ENCODE data around the gene MESP1. TPM values are rescaled to one million over a fixed set of nuclear protein-coding genes. Genes with fewer than 3 reads are reported as not detected.

MESP1 gene
- polyA plus RNA-seq, 1 donor from 2014 or later: 4.8 TPM

- H3F3A ChIP-seq (ENCODE audit: insufficient read depth, low read length, poor library complexity, severe bottlenecking): no peaks in the 10 kb centered on the region
- no peaks in the 10 kb centered on the region for H4K20me1 ChIP-seq (ENCODE audit: insufficient read depth)
- no peaks in the 10 kb centered on the region for H3K79me2 ChIP-seq (replicated peaks; ENCODE audit: insufficient read depth, low read length)
- no peak overlapping the region for H2AFZ ChIP-seq (ENCODE audit: low read depth, low read length)
- H3K9me2 ChIP-seq (ENCODE audit: insufficient read depth, low read length): no peaks in the 10 kb centered on the region
- H3K9ac ChIP-seq (ENCODE audit: low read length): no peak overlapping the region
- no peaks in the 10 kb centered on the region for H3K9me3 ChIP-seq (ENCODE audit: low read length)
- peaks cover 15% of the 10 kb centered on the region for H3K27me3 ChIP-seq (ENCODE audit: insufficient read depth, low read depth, low read length)
- H3K4me3 ChIP-seq (ENCODE audit: low read length): no peak overlapping the region
- TF ChIP-seq POLR2AphosphoS5 (IDR thresholded peaks at IDR 0.05): no peak
- H3K4me2 ChIP-seq (ENCODE audit: low read length): no peak overlapping the region
- no peak overlapping the region for H3K27ac ChIP-seq (ENCODE audit: low read length)
- H3K36me3 ChIP-seq (ENCODE audit: insufficient read depth, low read length): no peaks in the 10 kb centered on the region
These were observed 2.8 kb upstream of the MESP1 start for GRCh38 chr15:89753855-89754254.

GRCh38 chr15:89751748-89752147 lies 699 bp upstream of the MESP1 start:
- peak overlapping the region; percentile 56 for H2AFZ ChIP-seq (ENCODE audit: low read depth, low read length)
- no peak overlapping the region for H3K4me2 ChIP-seq (ENCODE audit: low read length)
- no peaks in the 10 kb centered on the region for H3K9me3 ChIP-seq (ENCODE audit: low read length)
- no peaks in the 10 kb centered on the region for H3K9me2 ChIP-seq (ENCODE audit: insufficient read depth, low read length)
- no peak overlapping the region for H3K9ac ChIP-seq (ENCODE audit: low read length)
- peaks cover 37% of the 10 kb centered on the region for H3K27me3 ChIP-seq (ENCODE audit: insufficient read depth, low read depth, low read length)
- H3K36me3 ChIP-seq (ENCODE audit: insufficient read depth, low read length): no peaks in the 10 kb centered on the region
- peak overlapping the region; percentile 69 for H3K4me3 ChIP-seq (ENCODE audit: low read length)
- H4K20me1 ChIP-seq (ENCODE audit: insufficient read depth): no peaks in the 10 kb centered on the region
- H3F3A ChIP-seq (ENCODE audit: insufficient read depth, low read length, poor library complexity, severe bottlenecking): no peaks in the 10 kb centered on the region
- H3K79me2 ChIP-seq (replicated peaks; ENCODE audit: insufficient read depth, low read length): no peaks in the 10 kb centered on the region
- H3K27ac ChIP-seq (ENCODE audit: low read length): no peak overlapping the region
- TF ChIP-seq POLR2AphosphoS5 (IDR thresholded peaks at IDR 0.05) (no peak), RAD21 (conservative IDR thresholded peaks at IDR 0.05) (no peak)

- H3K4me2 ChIP-seq (ENCODE audit: low read length): no peak overlapping the region
- no peaks in the 10 kb centered on the region for H3K9me2 ChIP-seq (ENCODE audit: insufficient read depth, low read length)
- no peak overlapping the region for H3K27ac ChIP-seq (ENCODE audit: low read length)
- TF ChIP-seq POLR2AphosphoS5 (IDR thresholded peaks at IDR 0.05) (no peak), REST (IDR thresholded peaks at IDR 0.05; ENCODE audit: borderline replicate concordance) (no peak), EZH2 (IDR thresholded peaks at IDR 0.05; ENCODE audit: borderline replicate concordance, insufficient read depth, low read length, poor library complexity, severe bottlenecking) (no peak), MXI1 (conservative IDR thresholded peaks at IDR 0.05; ENCODE audit: poor library complexity, severe bottlenecking) (no peak), SMC3 (conservative IDR thresholded peaks at IDR 0.05; ENCODE audit: poor library complexity) (no peak), TAF1 (IDR thresholded peaks at IDR 0.05; ENCODE audit: low read depth) (no peak), RAD21 (conservative IDR thresholded peaks at IDR 0.05) (no peak), EP300 (conservative IDR thresholded peaks at IDR 0.05; ENCODE audit: poor library complexity, severe bottlenecking) (no peak), CTCF (IDR thresholded peaks at IDR 0.05; ENCODE audit: poor library complexity, severe bottlenecking) (no peak)
- H3K36me3 ChIP-seq (ENCODE audit: insufficient read depth, low read length): no peaks in the 10 kb centered on the region
- no peaks in the 10 kb centered on the region for H3K9me3 ChIP-seq (ENCODE audit: low read length)
- H3K27me3 ChIP-seq (ENCODE audit: insufficient read depth, low read depth, low read length): peaks cover 42% of the 10 kb centered on the region
- H3K4me3 ChIP-seq (ENCODE audit: low read length): peak overlapping the region; percentile 69
- H2AFZ ChIP-seq (ENCODE audit: low read depth, low read length): no peak overlapping the region
- peak overlapping the region; percentile 68 for H3K9ac ChIP-seq (ENCODE audit: low read length)
- H3F3A ChIP-seq (ENCODE audit: insufficient read depth, low read length, poor library complexity, severe bottlenecking): no peaks in the 10 kb centered on the region
- no peaks in the 10 kb centered on the region for H3K79me2 ChIP-seq (replicated peaks; ENCODE audit: insufficient read depth, low read length)
- no peaks in the 10 kb centered on the region for H4K20me1 ChIP-seq (ENCODE audit: insufficient read depth)
These were observed 994 bp downstream of the MESP1 start for GRCh38 chr15:89749951-89750559.

All from neural cell (in vitro differentiated cells).